Smooth muscle cell (in vitro differentiated cells): ENCODE measurements around the gene CACNA1I. TPM values are rescaled to one million over a fixed set of nuclear protein-coding genes. Genes with fewer than 3 reads are reported as not detected.

Experiments used
- DNase-seq: peaks from one replicate; lab custom pipeline; 2025; ENCODE audit not compliant: unreplicated experiment; lab: John Stamatoyannopoulos, UW
- H2AFZ ChIP-seq: fragments of 200-600 bp; sonication (generic); 2 replicates; pipeline ENCODE4 v1.6.0; 2016; ENCODE audit warnings: antibody characterized with exemption, low read depth, mild to moderate bottlenecking
- H3F3A ChIP-seq: fragments of 200-600 bp; sonication (generic); 2 replicates; pipeline ENCODE4 v1.6.0; 2017; ENCODE audit warnings: antibody characterized with exemption, low read depth
- H3K27ac ChIP-seq: fragments of 200-600 bp; sonication (generic); 2 replicates; pipeline ENCODE4 v1.5.1; 2016; ENCODE audit warnings: low read depth, mild to moderate bottlenecking
- H3K27me3 ChIP-seq: fragments of 200-600 bp; sonication (generic); 2 replicates; pipeline ENCODE4 v1.6.1; 2016; ENCODE audit warnings: low read depth, mild to moderate bottlenecking
- H3K36me3 ChIP-seq: fragments of 200-600 bp; sonication (generic); 2 replicates; pipeline ENCODE4 v1.5.1; 2016; ENCODE audit warnings: low read depth
- H3K4me1 ChIP-seq: fragments of 200-600 bp; sonication (generic); 2 replicates; pipeline ENCODE4 v1.5.1; 2016; ENCODE audit warnings: low read depth
- H3K4me2 ChIP-seq: fragments of 200-600 bp; sonication (generic); 2 replicates; pipeline ENCODE4 v1.6.0; 2016; ENCODE audit warnings: mild to moderate bottlenecking
- H3K4me3 ChIP-seq: fragments of 200-600 bp; sonication (generic); 2 replicates; pipeline ENCODE4 v1.5.1; 2016; ENCODE audit warnings: mild to moderate bottlenecking
- H3K79me2 ChIP-seq: fragments of 200-600 bp; sonication (generic); 2 replicates; pipeline ENCODE4 v1.6.0; 2016; ENCODE audit warnings: low read depth, mild to moderate bottlenecking
- H3K9ac ChIP-seq: fragments of 200-600 bp; sonication (generic); 2 replicates; pipeline ENCODE4 v1.6.0; 2016; ENCODE audit warnings: low read depth
- H3K9me3 ChIP-seq: fragments of 200-600 bp; sonication (generic); replicated peaks from 2 replicates; pipeline ENCODE4 v1.5.1; 2016; ENCODE audit warnings: low read depth
- H4K20me1 ChIP-seq: fragments of 200-600 bp; sonication (generic); 2 replicates; pipeline ENCODE4 v1.6.0; 2016; ENCODE audit warnings: low read depth
- WGBS: methylation state at CpG from one replicate; pipeline ENCODE4 v1.1.7; 2016; ENCODE audit warnings: low lambda C conversion rate; 5-methylcytosine and 5-hydroxymethylcytosine counted together
- polyA plus RNA-seq: library from polyadenylated mRNA; unstranded; fragments of >200 nt; fragmentation: Nextera tagmentation; extraction: Ambion mirVana; gene quantifications from 2 replicates; pipeline ENCODE4 v1.2.1, GENCODE V29; 2016
- total RNA-seq: library from RNA; depleted of rRNA; stranded (reverse); fragments of >200 nt; gene quantifications from 2 replicates; pipeline ENCODE4 v1.2.3, GENCODE V29; 2014
- TF ChIP-seq, protein P1 (sequence below): fragments of 200-600 bp; sonication (generic); IDR thresholded peaks from 2 replicates; pipeline ENCODE4 v1.5.1; 2017; ENCODE audit warnings: borderline replicate concordance, mild to moderate bottlenecking, antibody characterized with exemption; ENCODE audit not compliant: insufficient read depth, poor library complexity, severe bottlenecking

CACNA1I gene
- total and polyA plus RNA-seq, 2 experiments from 2014 or later = not detected

- H3K36me3 ChIP-seq = no peaks in the 10 kb centered on the region
- no peak overlapping the region for H2AFZ ChIP-seq
- H4K20me1 ChIP-seq = peaks cover 86% of the 10 kb centered on the region
- H3K4me1 ChIP-seq = peaks cover 12% of the 10 kb centered on the region
- no peak for DNase-seq
- peaks cover 32% of the 10 kb centered on the region for H3K79me2 ChIP-seq
- H3K9me3 ChIP-seq = no peaks in the 10 kb centered on the region
- H3K4me3 ChIP-seq = no peak overlapping the region
- no peak overlapping the region for H3K27ac ChIP-seq
- no peak overlapping the region for H3K9ac ChIP-seq
- H3K27me3 ChIP-seq = no peaks in the 10 kb centered on the region
- H3K4me2 ChIP-seq = no peak overlapping the region
- WGBS = 92% methylated on average over 13 of the region's 13 CpGs
- peaks cover 25% of the 10 kb centered on the region for H3F3A ChIP-seq
- TF ChIP-seq, protein P1, sequence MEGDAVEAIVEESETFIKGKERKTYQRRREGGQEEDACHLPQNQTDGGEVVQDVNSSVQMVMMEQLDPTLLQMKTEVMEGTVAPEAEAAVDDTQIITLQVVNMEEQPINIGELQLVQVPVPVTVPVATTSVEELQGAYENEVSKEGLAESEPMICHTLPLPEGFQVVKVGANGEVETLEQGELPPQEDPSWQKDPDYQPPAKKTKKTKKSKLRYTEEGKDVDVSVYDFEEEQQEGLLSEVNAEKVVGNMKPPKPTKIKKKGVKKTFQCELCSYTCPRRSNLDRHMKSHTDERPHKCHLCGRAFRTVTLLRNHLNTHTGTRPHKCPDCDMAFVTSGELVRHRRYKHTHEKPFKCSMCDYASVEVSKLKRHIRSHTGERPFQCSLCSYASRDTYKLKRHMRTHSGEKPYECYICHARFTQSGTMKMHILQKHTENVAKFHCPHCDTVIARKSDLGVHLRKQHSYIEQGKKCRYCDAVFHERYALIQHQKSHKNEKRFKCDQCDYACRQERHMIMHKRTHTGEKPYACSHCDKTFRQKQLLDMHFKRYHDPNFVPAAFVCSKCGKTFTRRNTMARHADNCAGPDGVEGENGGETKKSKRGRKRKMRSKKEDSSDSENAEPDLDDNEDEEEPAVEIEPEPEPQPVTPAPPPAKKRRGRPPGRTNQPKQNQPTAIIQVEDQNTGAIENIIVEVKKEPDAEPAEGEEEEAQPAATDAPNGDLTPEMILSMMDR = no peak
These were observed 46.3 kb upstream of the CACNA1I start for GRCh38 chr22:39524089-39524752.

DNA sequence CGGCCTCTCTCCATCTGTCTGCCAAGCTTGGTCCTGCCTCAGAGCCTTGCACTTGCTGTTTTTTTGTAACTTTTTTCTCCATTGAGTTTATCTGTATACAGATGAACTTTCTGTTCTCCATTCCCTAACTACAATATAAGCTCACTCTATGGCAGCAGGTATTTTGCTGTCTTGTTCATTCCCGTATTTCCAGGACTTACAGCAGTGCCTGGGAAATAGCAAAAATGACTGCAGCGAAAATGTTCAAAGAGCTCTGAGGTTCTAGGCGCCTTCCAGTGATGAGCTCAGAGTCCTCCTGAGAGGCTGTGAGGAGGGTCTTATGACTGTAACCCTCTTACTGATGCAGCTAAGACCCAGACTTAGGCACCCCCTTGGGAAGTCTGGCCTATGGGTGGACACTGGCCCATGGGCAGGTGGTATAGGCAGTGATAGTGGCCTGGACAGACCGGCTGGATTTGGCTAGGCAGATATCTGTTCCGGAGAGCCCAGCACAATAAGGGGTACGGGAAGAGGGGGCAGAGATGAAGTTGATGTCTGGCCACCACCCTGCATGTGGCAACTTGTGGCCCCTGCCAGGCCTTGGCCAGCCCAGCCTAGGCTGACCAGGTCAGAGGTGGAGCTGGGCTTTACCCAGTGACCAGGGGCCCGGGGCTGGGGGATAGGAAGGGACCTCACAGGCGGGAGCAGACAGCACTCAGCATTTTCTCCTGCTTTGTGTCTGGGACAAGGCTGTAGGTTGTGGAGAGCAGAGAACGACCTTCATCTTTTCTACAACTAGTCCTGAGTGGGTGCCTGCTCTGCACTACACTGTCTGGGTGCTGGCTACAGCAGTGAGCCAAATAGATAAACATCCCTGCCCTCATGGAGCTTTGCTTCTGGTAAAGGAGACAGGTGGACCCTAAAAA, 45.5 kb upstream of the CACNA1I start:
- 86% methylated on average over 10 of the region's 10 CpGs for WGBS

DNA sequence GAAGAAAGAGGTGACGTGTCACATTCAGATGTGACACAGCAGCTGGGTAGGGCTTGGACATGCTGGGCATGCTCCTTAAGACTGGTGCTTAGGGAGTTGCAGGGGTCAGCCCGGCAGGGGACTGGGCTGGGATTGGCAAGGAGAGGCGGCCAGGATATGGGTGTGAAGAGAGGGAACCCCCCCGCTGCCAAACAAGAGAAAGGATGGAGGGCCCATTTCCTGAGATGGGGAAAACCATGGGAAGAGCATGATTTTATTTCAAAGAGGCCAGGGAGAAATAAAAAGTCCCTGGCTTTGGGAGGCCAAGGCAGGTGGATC, 44.9 kb upstream of the CACNA1I start:
- Histone ChIP-seq H3F3A (peaks cover 25% of the 10 kb centered on the region), H3K4me1 (peaks cover 12% of the 10 kb centered on the region), H3K36me3 (no peaks in the 10 kb centered on the region), H3K4me2 (no peak overlapping the region), H3K9me3 (no peaks in the 10 kb centered on the region), H2AFZ (no peak overlapping the region), H4K20me1 (peaks cover 96% of the 10 kb centered on the region), H3K9ac (no peak overlapping the region), H3K27me3 (no peaks in the 10 kb centered on the region), H3K79me2 (peaks cover 38% of the 10 kb centered on the region), H3K4me3 (no peak overlapping the region), H3K27ac (no peak overlapping the region)
- DNase-seq = no peak
- WGBS = 89% methylated on average over 4 of the region's 4 CpGs
- TF ChIP-seq, protein P1 = no peak

More for the DNA sequence above, 45.5 kb upstream of the CACNA1I start:
- Histone ChIP-seq H3K27me3 (no peaks in the 10 kb centered on the region), H4K20me1 (peaks cover 94% of the 10 kb centered on the region), H3K79me2 (peaks cover 38% of the 10 kb centered on the region), H3K9me3 (no peaks in the 10 kb centered on the region), H3F3A (peaks cover 25% of the 10 kb centered on the region), H3K4me2 (no peak overlapping the region), H3K27ac (no peak overlapping the region), H3K36me3 (no peaks in the 10 kb centered on the region), H3K9ac (no peak overlapping the region), H3K4me3 (no peak overlapping the region), H3K4me1 (peaks cover 12% of the 10 kb centered on the region), H2AFZ (no peak overlapping the region)
- DNase-seq = no peak
- TF ChIP-seq, protein P1 = no peak
